ENCODE results near the gene BEND3.
"Not testable (repeated sequence)": the region's sequence is repeated elsewhere in the genome, so short reads cannot be mapped to it uniquely, and the experiment has no call there.

BEND3 gene

GRCh38 chr6:107120404-107120803, 5.1 kb upstream of the BEND3 start:
- no peak for DNase-seq

GRCh38 chr6:107118976-107119375, 3.7 kb upstream of the BEND3 start:
- DNase-seq, result no peak

GRCh38 chr6:107118540-107118939, 3.2 kb upstream of the BEND3 start:
- DNase-seq, result not testable (repeated sequence)

- no peak for DNase-seq
Measured at GRCh38 chr6:107116931-107117330, 1.6 kb upstream of the BEND3 start.

GRCh38 chr6:107116328-107116892, 1.1 kb upstream of the BEND3 start:
- DNase-seq, result peak; percentile 3

GRCh38 chr6:107115695-107116327, 496 bp upstream of the BEND3 start:
- DNase-seq, result peak; percentile 9

- DNase-seq, result peak; percentile 59
Measured at GRCh38 chr6:107114213-107114925, 946 bp downstream of the BEND3 start.

GRCh38 chr6:107110200-107110599, 5.1 kb downstream of the BEND3 start:
- DNase-seq, result no peak

GRCh38 chr6:107108201-107108890, 7.0 kb downstream of the BEND3 start:
- DNase-seq, result no peak

GRCh38 chr6:107107791-107108190, 7.5 kb downstream of the BEND3 start:
- DNase-seq, result no peak

- DNase-seq, result no peak
Measured at GRCh38 chr6:107106165-107106564, 9.2 kb downstream of the BEND3 start.

- no peak for DNase-seq
Measured at GRCh38 chr6:107105511-107106116, 9.7 kb downstream of the BEND3 start.

- no peak for DNase-seq
Measured at GRCh38 chr6:107103082-107103481, 12.2 kb downstream of the BEND3 start.

GRCh38 chr6:107102414-107102805, 12.9 kb downstream of the BEND3 start:
- DNase-seq, result no peak

GRCh38 chr6:107101686-107102413, 13.5 kb downstream of the BEND3 start:
- DNase-seq, result no peak

- DNase-seq, result no peak
Measured at GRCh38 chr6:107101211-107101610, 14.1 kb downstream of the BEND3 start.

- no peak for DNase-seq
Measured at GRCh38 chr6:107098436-107099307, 16.6 kb downstream of the BEND3 start.

- not testable (repeated sequence) for DNase-seq
Measured at GRCh38 chr6:107084459-107084858, 30.9 kb downstream of the BEND3 start.

GRCh38 chr6:107083921-107084320, 31.4 kb downstream of the BEND3 start:
- DNase-seq, result no peak

- DNase-seq, result no peak
Measured at GRCh38 chr6:107083047-107083768, 32.1 kb downstream of the BEND3 start.

GRCh38 chr6:107082045-107082444, 33.3 kb downstream of the BEND3 start:
- DNase-seq, result no peak

Measured in central memory CD4-positive, alpha-beta T cell (primary cell).